Measurements from ENCODE around the gene CDKAL1. TPM values are rescaled to one million over a fixed set of nuclear protein-coding genes. Genes with fewer than 3 reads are reported as not detected.

CDKAL1 gene
- polyA plus RNA-seq, 2 of the 4 experiments (the other 2 are of a cell fraction): 4.7 to 8.3 TPM

- Histone ChIP-seq H3K4me2 (no peak overlapping the region), H3K4me3 (no peak overlapping the region), H3K9me3 (no peaks in the 10 kb centered on the region), H3K4me1 (no peaks in the 10 kb centered on the region), H3K27ac (no peak overlapping the region)
- TF ChIP-seq REST (IDR thresholded peaks at IDR 0.05): no peak
- no peak for TF ChIP-seq CHD4 (IDR thresholded peaks at IDR 0.05; ENCODE audit: borderline replicate concordance)
- no peak for TF ChIP-seq PBX3 (IDR thresholded peaks at IDR 0.05)
- TF ChIP-seq PHF8 (IDR thresholded peaks at IDR 0.05; ENCODE audit: borderline replicate concordance, low read depth): no peak
- TF ChIP-seq HOXB5 (CRISPR knock-in tag; IDR thresholded peaks at IDR 0.05): no peak
- no peak for TF ChIP-seq CHD2 (IDR thresholded peaks at IDR 0.05; ENCODE audit: low read length, partially characterized antibody)
- no peak for TF ChIP-seq EP300 (IDR thresholded peaks at IDR 0.05)
- FAIRE-seq: no peak
- no peak for ATAC-seq
- POLR2A ChIA-PET: no interaction called here
- CTCF ChIA-PET: interaction anchor here (0.6 kb wide), 1 partner anchor 10 kb away, joined by 3 read pairs; no protein-coding TSS in a partner anchor
- no peak for DNase-seq (ENCODE audit: low read depth in 1 of 2, low spot score in 1 of 2)
These were observed 413.7 kb downstream of the CDKAL1 start for GRCh38 chr6:20947977-20948376.

- no peak overlapping the region for H3K4me3 ChIP-seq
- ATAC-seq (no peak), DNase-seq (ENCODE audit: low read depth in 1 of 2, low spot score in 1 of 2) (no peak), FAIRE-seq (no peak)
- POLR2A ChIA-PET: no interaction called here
- CTCF ChIA-PET: interaction anchor here (0.6 kb wide), 1 partner anchor 9 kb away, joined by 3 read pairs; no protein-coding TSS in a partner anchor
- 70% methylated on average over 2 of the region's 2 CpGs for WGBS (ENCODE audit: missing lambda C conversion rate)
- H3K27ac ChIP-seq: no peak overlapping the region
- H3K9me3 ChIP-seq: no peaks in the 10 kb centered on the region
- TF ChIP-seq CEBPB (IDR thresholded peaks at IDR 0.05) (no peak), FOXS1 (CRISPR knock-in tag; IDR thresholded peaks at IDR 0.05) (no peak), CBX2 (IDR thresholded peaks at IDR 0.05; ENCODE audit: borderline replicate concordance, low read depth) (no peak), EHMT2 (IDR thresholded peaks at IDR 0.05; ENCODE audit: low read depth) (no peak), ZFP36 (IDR thresholded peaks at IDR 0.05; ENCODE audit: borderline replicate concordance, partially characterized antibody) (no peak), SMC3 (IDR thresholded peaks at IDR 0.05) (no peak), RFX5 (IDR thresholded peaks at IDR 0.05) (no peak), NPAS2 (CRISPR knock-in tag; IDR thresholded peaks at IDR 0.05; ENCODE audit: borderline replicate concordance) (no peak), HDAC2 (IDR thresholded peaks at IDR 0.05) (no peak), CBX8 (IDR thresholded peaks at IDR 0.05) (no peak), USF2 (IDR thresholded peaks at IDR 0.05) (no peak), POLR2AphosphoS2 (conservative IDR thresholded peaks at IDR 0.05; ENCODE audit: low read length) (no peak), EHF (CRISPR knock-in tag; IDR thresholded peaks at IDR 0.05) (no peak), RNF2 (IDR thresholded peaks at IDR 0.05; ENCODE audit: borderline replicate concordance, low read depth) (no peak), RARB (CRISPR knock-in tag; IDR thresholded peaks at IDR 0.05) (no peak), TFCP2L1 (CRISPR knock-in tag; IDR thresholded peaks at IDR 0.05) (no peak), HEYL (CRISPR knock-in tag; IDR thresholded peaks at IDR 0.05) (no peak), FOSB (CRISPR knock-in tag; IDR thresholded peaks at IDR 0.05) (no peak), GATA3 (IDR thresholded peaks at IDR 0.05; ENCODE audit: borderline replicate concordance) (no peak), E2F6 (IDR thresholded peaks at IDR 0.05; ENCODE audit: borderline replicate concordance, low read depth) (no peak)
- no peaks in the 10 kb centered on the region for H3K4me1 ChIP-seq
- no peak overlapping the region for H3K4me2 ChIP-seq
These were observed 414.3 kb downstream of the CDKAL1 start for GRCh38 chr6:20948556-20948955.
